ENCODE measurements around the gene LLGL2.

The LLGL2 gene

DNA sequence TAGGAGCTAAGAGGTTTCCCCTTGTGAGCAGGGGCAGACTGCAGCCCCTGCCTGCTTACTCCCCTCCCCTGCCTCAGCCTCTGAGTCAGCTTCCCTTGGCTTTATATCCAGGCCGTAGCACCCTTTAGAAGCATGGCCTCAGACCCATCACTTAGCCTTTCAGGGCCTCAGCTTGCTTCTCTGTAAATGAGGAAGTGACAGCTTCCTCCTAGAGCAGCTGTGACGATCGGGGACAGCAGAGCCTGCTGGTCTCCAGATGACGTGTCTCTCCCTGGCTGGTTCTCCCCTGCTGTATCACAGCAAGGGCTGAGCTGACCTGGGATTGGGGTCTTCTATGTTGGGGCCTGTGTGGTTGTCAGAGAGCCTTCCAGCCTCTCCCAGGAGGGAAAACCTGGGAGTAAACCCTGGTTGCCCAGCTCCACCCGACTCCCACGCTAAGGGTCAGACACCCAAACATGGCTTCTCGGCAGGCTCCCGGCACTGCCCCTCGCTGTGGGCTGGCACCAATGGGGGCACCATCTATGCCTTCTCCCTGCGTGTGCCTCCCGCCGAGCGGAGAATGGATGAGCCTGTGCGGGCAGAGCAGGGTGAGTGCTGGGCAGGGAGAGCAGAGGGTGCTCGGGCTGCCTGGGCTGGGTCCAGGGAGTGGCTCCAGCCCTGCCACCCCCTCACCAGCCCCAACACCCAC, 45.8 kb downstream of the LLGL2 start:
- FAIRE-seq (no peak), DNase-seq (ENCODE audit: insufficient read length, low spot score) (no peak)
- TF ChIP-seq, protein P1, sequence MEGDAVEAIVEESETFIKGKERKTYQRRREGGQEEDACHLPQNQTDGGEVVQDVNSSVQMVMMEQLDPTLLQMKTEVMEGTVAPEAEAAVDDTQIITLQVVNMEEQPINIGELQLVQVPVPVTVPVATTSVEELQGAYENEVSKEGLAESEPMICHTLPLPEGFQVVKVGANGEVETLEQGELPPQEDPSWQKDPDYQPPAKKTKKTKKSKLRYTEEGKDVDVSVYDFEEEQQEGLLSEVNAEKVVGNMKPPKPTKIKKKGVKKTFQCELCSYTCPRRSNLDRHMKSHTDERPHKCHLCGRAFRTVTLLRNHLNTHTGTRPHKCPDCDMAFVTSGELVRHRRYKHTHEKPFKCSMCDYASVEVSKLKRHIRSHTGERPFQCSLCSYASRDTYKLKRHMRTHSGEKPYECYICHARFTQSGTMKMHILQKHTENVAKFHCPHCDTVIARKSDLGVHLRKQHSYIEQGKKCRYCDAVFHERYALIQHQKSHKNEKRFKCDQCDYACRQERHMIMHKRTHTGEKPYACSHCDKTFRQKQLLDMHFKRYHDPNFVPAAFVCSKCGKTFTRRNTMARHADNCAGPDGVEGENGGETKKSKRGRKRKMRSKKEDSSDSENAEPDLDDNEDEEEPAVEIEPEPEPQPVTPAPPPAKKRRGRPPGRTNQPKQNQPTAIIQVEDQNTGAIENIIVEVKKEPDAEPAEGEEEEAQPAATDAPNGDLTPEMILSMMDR (IDR thresholded peaks at IDR 0.05; ENCODE audit: insufficient read depth, missing control alignments): no peak

DNA sequence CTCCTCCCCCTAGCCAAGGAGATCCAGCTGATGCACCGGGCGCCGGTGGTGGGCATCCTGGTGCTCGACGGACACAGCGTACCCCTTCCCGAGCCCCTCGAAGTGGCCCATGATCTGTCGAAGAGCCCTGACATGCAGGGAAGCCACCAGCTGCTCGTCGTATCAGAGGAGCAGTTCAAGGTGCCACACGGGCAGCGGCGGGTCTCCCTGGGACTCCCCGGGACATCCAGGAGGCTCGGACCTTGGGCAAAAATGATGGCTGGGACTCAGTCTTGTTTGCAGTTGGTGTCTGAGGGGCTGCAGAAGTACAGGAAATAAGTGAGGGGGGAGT, 46.4 kb downstream of the LLGL2 start:
- TF ChIP-seq, protein P1 (IDR thresholded peaks at IDR 0.05; ENCODE audit: insufficient read depth, missing control alignments): no peak
- FAIRE-seq (no peak), DNase-seq (ENCODE audit: insufficient read length, low spot score) (no peak)

DNA sequence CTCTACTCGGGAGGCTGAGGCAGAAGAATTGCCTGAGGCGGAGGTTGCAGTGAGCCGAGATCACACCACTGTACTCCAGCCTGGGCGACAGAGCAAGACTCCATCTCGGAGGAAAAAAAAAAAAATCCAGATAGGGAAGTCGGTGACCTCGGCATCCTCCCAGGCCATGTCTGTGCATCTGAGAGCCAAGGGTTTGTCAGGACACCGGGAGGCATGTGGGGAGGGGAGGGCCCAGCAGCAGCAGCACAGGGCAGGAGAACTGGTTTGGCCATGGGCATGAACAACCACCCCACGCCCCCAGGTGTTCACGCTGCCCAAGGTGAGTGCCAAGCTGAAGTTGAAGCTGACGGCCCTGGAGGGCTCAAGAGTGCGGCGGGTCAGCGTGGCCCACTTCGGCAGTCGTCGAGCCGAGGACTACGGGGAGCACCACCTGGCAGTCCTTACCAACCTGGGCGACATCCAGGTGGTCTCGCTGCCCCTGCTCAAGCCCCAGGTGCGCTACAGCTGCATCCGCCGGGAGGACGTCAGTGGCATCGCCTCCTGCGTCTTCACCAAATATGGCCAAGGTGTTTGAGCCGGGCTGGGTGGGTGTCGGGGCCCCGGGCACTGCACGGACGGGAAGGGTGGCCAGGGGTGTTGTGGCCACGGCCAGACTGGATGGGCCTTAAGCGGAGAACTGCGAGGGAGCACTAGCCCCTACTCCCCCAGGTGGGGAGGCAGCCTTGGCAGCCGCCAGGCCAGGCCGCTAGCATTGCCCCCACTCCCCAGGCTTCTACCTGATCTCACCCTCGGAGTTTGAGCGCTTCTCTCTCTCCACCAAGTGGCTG, 47.4 kb downstream of the LLGL2 start:
- TF ChIP-seq, protein P1 (IDR thresholded peaks at IDR 0.05; ENCODE audit: insufficient read depth, missing control alignments): no peak
- DNase-seq (ENCODE audit: insufficient read length, low spot score) (no peak), FAIRE-seq (no peak)

DNA sequence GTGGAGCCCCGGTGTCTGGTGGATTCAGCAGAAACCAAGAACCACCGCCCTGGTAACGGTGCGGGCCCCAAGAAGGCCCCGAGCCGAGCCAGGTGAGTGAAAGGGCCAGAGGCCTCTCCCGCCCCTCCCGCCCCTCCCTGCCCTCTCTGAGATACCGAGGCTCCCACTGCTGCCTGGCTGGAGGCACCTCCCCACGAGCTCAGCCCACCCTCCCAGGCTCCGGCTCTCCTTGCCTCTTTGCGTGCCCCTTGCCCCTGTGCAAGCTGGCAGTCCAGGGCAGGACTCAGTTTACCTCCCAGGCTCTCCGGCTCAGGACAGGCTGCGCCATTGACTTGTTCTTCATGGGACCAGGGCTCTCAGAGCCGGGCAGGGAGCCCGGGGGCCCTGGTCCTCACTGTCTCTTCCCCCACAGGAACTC, 48.1 kb downstream of the LLGL2 start:
- no peak for FAIRE-seq
- TF ChIP-seq, protein P1 (IDR thresholded peaks at IDR 0.05; ENCODE audit: insufficient read depth, missing control alignments): no peak
- DNase-seq (ENCODE audit: insufficient read length, low spot score): no peak

DNA sequence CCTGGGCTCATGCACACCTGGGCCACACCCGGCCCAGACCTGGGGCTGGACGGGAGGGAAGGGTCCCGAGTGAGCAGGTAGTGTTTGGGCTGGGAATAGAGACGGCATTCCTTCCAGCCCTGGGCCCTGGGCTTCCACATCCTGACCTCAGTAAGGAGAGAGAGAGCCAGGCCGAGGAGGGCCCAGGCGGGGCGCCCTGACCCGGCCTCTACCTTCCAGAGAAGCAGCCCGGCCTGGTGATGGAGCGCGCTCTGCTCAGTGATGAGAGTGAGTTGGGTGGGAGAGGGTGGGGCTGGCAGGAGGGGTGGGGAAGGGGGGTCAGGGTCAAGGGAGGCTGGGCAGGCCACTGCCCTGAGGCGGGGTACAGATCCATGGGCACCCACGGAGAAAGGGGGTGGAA, 48.5 kb downstream of the LLGL2 start:
- TF ChIP-seq, protein P1 (IDR thresholded peaks at IDR 0.05; ENCODE audit: insufficient read depth, missing control alignments): no peak
- FAIRE-seq (no peak), DNase-seq (ENCODE audit: insufficient read length, low spot score) (no peak)

DNA sequence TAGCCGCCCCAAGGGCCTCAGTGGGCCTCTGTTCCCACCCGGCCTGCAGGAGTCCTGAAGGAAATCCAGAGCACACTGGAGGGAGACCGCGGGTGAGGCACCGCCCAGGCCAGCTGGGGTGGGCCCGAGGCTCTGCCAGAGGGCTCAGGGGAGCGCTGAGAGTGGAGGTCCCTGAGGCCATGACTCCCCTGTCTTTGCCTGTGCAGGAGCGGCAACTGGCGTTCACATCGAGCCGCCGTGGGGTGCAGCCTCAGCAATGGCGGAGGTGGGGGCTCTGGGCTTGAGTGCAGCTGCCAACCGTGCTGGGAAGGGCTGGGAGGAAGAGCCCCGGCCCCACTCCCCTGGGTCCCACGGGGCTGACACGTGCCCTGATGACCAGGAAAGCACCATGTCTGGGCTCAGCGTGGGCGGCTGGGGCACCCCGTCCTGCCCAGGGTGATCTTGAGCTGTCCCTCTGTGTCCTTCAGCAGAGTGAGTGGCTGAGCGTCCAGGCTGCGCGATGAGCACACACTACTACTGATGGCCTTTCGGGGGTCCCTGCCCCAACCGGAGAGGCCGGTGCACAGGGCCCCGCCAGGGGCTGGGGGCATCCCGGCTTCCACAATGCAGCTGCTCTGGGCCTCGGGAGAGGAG, 49.0 kb downstream of the LLGL2 start:
- DNase-seq (ENCODE audit: insufficient read length, low spot score) (no peak), FAIRE-seq (no peak)
- TF ChIP-seq, protein P1 (IDR thresholded peaks at IDR 0.05; ENCODE audit: insufficient read depth, missing control alignments): no peak

Data from D721Med (cell line).